NCI-H1092 (cell line): ENCODE results near the gene ARHGAP9.

ENCODE experiments used
- DNase-seq: peaks from one replicate; lab custom pipeline; 2025; lab: John Stamatoyannopoulos, UW

The ARHGAP9 gene

GRCh38 chr12:57472391-57472790 lies 7.3 kb downstream of the ARHGAP9 start:
- no peak for DNase-seq

GRCh38 chr12:57471661-57472060 lies 8.0 kb downstream of the ARHGAP9 start:
- no peak for DNase-seq

DNA sequence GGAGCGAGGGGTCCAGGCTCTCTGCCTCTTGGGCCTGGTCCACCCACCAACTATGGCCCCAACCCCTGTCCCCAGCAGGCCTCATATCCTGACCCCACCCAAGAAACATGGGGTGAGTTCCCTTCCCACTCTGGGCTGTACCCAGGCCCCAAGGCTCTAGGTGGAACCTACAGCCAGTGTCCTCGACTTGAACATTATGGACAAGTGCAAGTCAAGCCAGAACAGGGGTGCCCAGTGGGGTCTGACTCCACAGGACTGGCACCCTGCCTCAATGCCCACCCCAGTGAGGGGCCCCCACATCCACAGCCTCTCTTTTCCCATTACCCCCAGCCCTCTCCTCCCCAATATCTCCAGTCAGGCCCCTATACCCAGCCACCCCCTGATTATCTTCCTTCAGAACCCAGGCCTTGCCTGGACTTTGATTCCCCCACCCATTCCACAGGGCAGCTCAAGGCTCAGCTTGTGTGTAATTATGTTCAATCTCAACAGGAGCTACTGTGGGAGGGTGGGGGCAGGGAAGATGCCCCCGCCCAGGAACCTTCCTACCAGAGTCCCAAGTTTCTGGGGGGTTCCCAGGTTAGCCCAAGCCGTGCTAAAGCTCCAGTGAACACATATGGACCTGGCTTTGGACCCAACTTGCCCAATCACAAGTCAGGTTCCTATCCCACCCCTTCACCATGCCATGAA lies 8.6 kb downstream of the ARHGAP9 start:
- no peak for DNase-seq

DNA sequence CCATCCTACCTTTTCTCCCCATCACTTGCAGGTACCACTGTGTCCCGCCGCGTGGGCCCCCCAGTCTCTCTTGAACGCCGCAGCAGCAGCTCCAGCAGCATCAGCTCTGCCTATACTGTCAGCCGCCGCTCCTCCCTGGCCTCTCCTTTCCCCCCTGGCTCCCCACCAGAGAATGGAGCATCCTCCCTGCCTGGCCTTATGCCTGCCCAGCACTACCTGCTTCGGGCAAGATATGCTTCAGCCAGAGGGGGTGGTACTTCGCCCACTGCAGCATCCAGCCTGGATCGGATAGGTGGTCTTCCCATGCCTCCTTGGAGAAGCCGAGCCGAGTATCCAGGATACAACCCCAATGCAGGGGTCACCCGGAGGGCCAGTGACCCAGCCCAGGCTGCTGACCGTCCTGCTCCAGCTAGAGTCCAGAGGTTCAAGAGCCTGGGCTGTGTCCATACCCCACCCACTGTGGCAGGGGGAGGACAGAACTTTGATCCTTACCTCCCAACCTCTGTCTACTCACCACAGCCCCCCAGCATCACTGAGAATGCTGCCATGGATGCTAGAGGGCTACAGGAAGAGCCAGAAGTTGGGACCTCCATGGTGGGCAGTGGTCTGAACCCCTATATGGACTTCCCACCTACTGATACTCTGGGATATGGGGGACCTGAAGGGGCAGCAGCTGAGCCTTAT lies 9.2 kb downstream of the ARHGAP9 start:
- no peak for DNase-seq

DNA sequence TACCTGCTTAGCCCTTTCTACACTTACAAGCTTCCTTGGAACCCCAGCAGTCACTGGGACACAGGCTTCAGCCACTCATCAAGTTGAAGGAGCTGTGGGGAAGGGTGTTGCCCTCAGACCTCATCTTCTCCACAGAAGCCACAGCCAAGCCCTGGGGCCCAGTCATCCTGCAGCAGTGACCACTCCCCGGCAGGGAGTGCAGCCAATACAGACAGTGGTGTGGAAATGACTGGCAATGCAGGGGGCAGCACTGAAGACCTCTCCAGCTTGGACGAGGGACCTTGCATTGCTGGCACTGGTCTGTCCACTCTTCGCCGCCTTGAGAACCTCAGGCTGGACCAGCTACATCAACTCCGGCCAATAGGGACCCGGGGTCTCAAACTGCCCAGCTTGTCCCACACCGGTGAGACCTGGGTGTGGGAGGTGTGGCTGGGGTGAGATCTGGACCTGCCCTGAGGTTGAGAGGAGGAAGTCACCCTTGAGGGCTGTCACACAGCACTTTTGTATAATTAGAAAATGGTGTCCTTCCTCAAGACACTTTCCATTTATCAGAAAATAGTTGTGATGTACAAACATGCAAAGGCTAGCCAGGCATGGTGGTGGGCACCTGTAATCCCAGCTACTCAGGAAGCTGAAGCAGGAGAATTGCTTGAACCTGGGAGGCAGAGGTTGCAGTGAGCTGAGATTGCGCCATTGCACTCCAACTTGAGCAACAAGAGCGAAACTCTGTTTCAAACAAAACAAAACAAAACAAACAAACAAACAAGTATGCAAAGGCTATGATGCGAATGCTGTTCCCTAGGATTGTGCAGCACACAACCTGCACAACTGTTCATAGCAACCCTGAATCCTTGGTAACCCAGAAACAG lies 10.1 kb downstream of the ARHGAP9 start:
- no peak for DNase-seq

- DNase-seq, result no peak
These were observed 11.8 kb downstream of the ARHGAP9 start for GRCh38 chr12:57467915-57468314.

DNA sequence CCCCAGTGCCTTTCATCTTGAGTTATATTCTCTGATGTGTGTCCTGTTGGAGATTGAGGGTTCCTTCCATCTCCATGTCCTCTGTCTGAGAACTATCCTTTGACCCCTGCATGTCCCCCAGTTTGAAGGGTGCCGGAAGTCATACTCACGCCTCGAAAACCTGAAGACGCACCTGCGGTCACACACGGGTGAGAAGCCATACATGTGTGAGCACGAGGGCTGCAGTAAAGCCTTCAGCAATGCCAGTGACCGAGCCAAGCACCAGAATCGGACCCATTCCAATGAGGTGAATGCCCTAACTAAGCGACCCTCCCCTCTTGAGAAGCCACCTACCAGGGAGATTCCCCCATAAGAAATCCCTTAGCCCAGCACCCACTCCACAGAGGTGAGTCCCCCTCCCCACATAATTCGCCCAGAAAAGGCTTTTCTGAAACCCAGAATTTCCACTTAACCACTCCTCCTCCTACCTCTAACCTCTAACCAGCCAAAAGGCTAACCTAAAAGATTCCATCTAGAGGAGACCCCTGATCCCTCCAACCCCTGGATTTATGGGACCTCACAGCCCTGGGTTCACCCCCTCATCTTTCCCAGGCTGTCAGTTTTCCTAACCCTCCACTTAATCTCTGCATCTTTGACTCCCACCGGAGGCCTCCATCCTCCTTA lies 12.3 kb downstream of the ARHGAP9 start:
- no peak for DNase-seq

GRCh38 chr12:57465747-57466505 lies 13.7 kb downstream of the ARHGAP9 start:
- no peak for DNase-seq

DNA sequence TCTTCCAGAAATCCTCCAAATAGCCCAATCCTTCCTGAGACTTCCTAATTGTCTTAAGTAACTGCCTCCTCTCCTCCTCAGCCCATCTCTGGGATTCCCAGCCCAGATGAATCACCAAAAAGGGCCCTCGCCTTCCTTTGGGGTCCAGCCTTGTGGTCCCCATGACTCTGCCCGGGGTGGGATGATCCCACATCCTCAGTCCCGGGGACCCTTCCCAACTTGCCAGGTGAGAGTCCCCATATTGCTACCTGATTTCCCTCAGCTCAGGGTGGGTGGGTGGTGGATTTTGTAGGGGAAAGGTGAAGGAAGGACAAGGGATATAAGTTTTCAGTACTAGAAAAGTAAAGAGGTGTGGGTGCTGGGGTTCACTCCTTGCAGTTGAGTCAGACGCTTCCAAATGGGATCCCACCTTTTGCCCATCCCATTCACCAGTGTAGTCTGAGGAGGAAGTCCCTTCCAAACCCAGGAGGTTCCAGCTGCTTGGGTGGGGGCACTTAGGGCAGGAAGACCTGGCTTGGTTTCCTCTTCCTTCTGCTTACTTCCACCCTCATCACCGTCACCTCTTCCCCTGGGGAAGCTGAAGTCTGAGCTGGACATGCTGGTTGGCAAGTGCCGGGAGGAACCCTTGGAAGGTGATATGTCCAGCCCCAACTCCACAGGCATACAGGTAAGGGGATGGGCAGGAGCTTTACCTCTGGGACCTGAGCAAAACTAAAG lies 14.5 kb downstream of the ARHGAP9 start:
- no peak for DNase-seq

DNA sequence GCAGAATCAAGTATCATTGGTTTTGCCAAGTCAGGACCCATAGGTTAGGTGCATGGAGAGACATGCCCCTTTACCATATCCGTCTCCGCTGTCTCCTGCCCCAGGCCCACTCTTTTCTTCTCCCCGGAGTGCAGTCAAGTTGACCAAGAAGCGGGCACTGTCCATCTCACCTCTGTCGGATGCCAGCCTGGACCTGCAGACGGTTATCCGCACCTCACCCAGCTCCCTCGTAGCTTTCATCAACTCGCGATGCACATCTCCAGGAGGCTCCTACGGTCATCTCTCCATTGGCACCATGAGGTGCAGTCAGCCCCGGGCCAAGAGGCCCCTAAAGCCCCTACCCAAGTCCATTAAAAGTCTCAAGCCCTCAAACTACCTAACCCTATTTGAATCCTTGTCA lies 15.1 kb downstream of the ARHGAP9 start:
- no peak for DNase-seq

DNA sequence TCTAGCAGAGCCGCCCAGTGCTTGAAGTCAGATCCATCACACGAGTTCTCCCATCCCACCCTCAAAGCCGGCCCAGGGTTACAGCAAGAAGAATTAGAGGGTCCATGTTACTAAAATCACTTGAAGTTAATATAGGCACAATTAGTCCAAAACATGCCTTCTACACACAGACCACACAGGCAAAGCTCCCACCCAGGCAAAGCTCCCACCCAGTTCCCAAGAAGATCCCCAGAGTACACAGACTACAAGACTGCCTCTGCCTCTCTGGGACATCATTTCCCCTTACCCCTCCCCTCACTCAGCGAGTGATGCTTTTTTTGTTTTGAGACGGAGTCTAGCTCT lies 16.8 kb downstream of the ARHGAP9 start:
- no peak for DNase-seq

DNA sequence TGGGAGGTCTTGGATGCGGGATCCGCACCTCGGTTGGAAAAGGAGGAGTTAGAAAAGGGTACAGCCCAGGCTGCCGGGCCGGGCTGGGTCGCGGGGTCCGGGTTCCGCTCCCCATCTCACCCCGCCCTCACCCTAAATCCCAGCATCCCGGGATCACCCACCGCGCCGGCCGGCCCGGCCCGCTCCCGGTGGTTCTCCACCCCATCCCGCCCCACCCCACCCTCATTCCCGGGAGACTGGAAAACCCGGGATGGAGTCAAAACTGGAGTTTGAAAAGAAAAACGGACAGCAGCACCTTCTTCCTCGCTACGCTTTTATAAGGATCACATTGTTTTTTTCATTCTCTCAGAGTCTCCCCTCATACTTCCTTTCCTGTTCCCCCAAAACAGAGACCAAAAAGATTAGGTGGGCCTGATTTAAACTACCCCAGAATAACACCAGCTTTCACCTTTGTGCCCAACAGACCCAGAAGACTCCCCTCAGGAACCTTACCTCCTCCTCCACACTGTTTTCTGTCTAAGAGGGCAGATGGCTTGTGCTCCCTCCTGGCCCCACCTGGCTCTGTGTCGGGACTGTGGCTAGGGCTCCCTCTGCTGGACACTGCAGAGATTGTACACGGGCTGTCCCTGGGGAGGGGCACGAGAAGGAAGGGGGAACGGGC lies 17.3 kb downstream of the ARHGAP9 start:
- peak; percentile 54 for DNase-seq

GRCh38 chr12:57461917-57462250 lies 17.8 kb downstream of the ARHGAP9 start:
- no peak for DNase-seq

DNA sequence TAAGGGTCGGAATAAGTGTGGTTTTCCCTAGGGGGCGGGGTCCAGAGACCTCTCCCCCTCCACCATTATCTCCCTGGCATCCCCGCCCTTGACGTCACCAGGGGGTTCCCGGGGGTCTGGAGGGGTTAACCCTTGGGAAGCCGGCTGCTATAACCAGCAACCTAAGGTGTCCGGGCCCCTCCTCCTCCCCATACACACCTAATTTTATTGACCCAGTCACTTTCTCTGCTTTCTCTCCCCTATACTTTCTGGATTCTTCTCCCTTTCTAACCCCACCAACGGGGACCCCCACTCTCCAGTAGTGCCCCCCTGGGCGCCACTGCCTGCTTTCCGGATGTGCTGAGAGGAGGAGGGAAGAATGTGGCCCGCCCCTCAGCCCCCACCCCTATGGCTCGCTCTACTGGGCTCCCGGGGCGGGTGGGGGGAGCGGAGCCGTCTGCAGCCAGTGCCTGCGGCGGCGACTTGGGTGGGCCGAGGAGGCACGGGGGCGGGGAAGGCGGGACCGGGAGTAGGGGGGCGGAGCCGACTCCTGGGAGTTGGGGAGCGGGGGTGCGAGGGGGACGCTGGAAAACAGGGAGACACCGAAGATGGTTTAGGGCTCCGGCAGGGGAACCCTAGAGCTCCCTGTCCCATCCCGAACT lies 18.3 kb downstream of the ARHGAP9 start:
- no peak for DNase-seq

DNA sequence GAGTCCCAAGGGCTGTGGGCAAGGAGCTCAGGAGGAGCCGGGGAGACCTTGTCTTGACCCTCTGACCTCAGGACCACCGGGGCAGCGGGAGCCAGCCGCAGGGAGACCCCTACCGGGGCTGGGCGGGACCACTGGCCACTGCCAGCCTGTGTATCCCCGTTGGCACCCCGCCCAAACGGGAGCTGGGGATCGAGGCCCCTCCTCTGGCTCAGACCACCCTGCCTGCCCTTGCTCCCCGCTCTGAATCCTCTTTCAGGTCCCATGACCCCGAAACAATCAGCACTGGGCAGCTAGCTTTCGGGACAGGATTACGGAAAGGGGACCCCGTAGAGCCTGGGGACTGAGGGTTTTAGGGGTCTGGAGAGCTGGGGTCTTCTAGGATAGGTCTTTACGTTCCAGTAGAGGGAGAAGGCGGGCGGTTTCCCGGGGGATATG lies 18.8 kb downstream of the ARHGAP9 start:
- no peak for DNase-seq

GRCh38 chr12:57460468-57460784 lies 19.2 kb downstream of the ARHGAP9 start:
- no peak for DNase-seq

GRCh38 chr12:57459750-57460467 lies 19.8 kb downstream of the ARHGAP9 start, which contains the start of gene GLI1:
TSS of gene GLI1 (plus strand) at chr12:57459785. CDS start at chr12:57463692, 3,907 bp downstream.
- no peak for DNase-seq

DNA sequence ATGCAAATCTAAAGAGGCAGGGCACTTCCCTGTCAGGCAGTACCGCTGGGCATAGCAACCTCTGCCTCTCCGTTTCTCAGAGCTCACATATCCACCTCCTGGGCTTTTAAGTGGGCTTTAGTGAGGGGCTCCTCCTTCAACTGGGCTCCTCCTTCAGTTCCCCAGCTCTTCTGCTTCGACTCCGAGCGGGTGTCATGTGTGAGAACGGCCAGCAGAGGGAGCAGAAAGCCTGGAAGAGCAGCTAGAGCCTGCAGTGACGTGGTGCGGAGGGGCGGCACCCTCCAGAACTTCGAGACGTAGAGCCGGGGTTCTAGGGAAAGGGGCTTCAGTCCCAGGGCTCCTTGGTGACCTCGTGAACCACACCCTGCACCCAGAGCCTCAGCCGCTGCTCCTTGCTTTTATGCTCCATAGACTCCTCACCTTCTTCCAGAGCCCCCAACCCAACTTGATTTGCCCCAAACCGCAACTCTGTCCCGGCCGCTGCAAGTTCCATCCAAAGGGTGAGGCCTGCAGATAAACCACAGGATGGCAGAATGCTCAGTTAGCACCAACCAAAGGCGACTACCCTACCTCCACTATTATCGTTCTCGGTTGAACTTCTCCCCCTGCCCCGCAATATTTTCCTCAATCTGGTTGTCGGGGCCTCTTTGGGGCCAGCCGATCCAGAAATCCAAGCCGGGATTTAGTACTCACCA lies 20.5 kb downstream of the ARHGAP9 start:
- peak; percentile 85 for DNase-seq

DNA sequence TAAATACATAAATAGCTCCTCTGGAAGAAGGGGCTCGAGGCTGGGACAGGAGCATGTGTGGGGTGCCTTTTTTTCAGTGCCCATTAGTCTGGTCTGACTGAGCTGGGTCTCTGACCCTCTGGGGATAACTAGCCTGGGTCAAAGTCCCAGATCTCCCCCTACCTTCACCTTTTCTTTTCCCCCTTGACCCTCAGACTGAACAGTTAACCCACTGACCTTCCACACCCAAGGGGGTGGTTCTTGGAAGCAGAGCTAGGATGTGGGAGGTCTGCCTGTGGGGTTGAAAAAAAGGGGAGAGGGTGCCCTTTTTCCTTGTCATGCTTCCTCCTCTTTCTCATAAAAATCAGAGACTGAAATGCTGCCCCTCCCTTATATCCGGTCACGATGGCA lies 21.0 kb downstream of the ARHGAP9 start:
- DNase-seq, result no peak
